ENCODE measurements around the gene SIPA1L3. TPM values are rescaled to one million over a fixed set of nuclear protein-coding genes. Genes with fewer than 3 reads are reported as not detected.

Gene SIPA1L3
- total RNA-seq, 1 donor from 2014 or later = 63.2 TPM

GRCh38 chr19:37977391-37977790, 70.4 kb downstream of the SIPA1L3 start:
- ATAC-seq = no peak
- intact Hi-C loops (cut with DNase I) = no loop called here

GRCh38 chr19:37977992-37978391, 71.0 kb downstream of the SIPA1L3 start:
- TF ChIP-seq CTCF (IDR thresholded peaks at IDR 0.05) = no peak
- intact Hi-C loops (cut with DNase I) = no loop called here
- Histone ChIP-seq H3K27ac (peak overlapping the region; percentile 63), H3K4me3 (no peak overlapping the region), H3K9me3 (no peaks in the 10 kb centered on the region), H3K27me3 (ENCODE audit: low read depth) (no peaks in the 10 kb centered on the region), H3K4me1 (peaks cover 32% of the 10 kb centered on the region), H3K36me3 (no peaks in the 10 kb centered on the region)
- ATAC-seq (no peak), DNase-seq (no peak)

More at GRCh38 chr19:37977391-37977790, 70.4 kb downstream of the SIPA1L3 start:
- peaks cover 28% of the 10 kb centered on the region for H3K4me1 ChIP-seq
- no peaks in the 10 kb centered on the region for H3K36me3 ChIP-seq
- H3K27me3 ChIP-seq (ENCODE audit: low read depth) = no peaks in the 10 kb centered on the region
- no peaks in the 10 kb centered on the region for H3K9me3 ChIP-seq
- H3K4me3 ChIP-seq = no peak overlapping the region
- peak overlapping the region; percentile 46 for H3K27ac ChIP-seq
- no peak for TF ChIP-seq CTCF (IDR thresholded peaks at IDR 0.05)
- peak; percentile 5 for DNase-seq

DNA sequence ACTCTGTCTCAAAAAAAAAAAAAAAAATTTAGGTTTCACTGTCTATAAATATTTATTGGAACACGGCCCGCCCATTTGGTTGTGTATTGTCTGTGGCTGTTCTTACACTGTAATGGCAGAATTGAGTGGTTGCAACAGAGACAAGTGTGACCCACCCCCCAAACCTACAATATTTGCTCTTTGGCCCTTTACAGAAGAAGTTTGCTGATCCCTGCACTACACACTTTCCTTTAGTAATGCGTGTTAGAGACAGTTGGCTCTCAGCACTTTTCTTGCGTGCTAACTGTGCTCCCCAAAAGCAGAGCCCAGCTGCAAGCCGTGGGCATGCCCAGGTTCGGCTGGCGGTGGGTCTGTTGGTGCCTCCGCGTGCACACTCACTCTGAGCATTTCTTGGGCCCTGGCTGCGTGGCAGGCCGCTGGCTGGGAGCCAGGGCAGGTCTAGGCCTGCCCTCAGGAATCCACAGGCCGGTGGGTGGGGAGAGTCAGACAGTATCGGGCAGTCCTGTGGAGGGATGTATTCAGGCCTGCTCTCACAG, 72.6 kb downstream of the SIPA1L3 start:
- no peaks in the 10 kb centered on the region for H3K27me3 ChIP-seq (ENCODE audit: low read depth)
- no peaks in the 10 kb centered on the region for H3K9me3 ChIP-seq
- peaks cover 34% of the 10 kb centered on the region for H3K4me1 ChIP-seq
- peak overlapping the region; percentile 63 for H3K27ac ChIP-seq
- no peak for TF ChIP-seq CTCF (IDR thresholded peaks at IDR 0.05)
- intact Hi-C loops (cut with DNase I) = no loop called here
- ATAC-seq (peak; percentile 60 to 70), DNase-seq (peak; percentile 66)
- H3K4me3 ChIP-seq = no peak overlapping the region
- H3K36me3 ChIP-seq = no peaks in the 10 kb centered on the region

DNA sequence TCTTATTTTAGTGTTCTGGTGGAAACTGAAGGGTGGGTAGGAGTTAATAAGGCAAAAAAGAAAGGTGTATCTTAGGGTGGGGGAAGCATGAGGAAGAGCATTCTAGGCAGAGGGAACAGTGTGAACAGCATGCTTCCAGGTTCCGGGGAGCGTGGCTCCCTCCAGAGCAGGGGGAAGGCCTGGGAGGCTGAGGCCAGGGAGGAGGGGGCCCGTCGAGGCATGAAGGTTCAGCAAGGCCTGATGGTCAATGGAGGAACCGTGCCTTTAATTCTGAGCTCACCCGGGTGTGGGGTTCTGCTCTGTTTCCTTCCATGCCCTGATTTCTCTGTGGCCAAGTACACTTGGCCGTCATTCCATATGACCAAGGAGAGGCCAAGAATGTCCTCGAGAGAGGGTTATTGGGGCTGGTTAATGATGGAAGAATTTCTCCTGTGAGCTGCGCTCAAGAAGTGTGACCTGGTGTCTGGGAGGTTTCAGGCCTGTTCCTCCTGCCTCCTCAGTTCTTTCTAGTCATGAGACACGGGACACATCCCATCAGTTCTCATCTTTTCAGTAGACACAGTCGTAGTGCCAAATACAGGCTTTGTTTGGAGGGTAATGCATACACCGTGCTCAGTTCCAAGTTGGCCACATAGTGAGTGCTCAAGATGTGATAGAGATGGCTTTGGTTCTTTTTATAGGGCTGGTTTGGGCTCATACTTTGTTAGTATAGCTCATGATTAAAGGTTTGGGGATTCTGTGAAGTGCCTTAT, 73.6 kb downstream of the SIPA1L3 start:
- ATAC-seq = peak; percentile 72 to 79
- no peaks in the 10 kb centered on the region for H3K27me3 ChIP-seq (ENCODE audit: low read depth)
- intact Hi-C loops (cut with DNase I) = no loop called here
- H3K4me3 ChIP-seq = no peak overlapping the region
- no peak for DNase-seq
- H3K9me3 ChIP-seq = no peaks in the 10 kb centered on the region
- no peaks in the 10 kb centered on the region for H3K36me3 ChIP-seq
- peaks cover 34% of the 10 kb centered on the region for H3K4me1 ChIP-seq
- no peak for TF ChIP-seq CTCF (IDR thresholded peaks at IDR 0.05)
- H3K27ac ChIP-seq = peak overlapping the region; percentile 63

DNA sequence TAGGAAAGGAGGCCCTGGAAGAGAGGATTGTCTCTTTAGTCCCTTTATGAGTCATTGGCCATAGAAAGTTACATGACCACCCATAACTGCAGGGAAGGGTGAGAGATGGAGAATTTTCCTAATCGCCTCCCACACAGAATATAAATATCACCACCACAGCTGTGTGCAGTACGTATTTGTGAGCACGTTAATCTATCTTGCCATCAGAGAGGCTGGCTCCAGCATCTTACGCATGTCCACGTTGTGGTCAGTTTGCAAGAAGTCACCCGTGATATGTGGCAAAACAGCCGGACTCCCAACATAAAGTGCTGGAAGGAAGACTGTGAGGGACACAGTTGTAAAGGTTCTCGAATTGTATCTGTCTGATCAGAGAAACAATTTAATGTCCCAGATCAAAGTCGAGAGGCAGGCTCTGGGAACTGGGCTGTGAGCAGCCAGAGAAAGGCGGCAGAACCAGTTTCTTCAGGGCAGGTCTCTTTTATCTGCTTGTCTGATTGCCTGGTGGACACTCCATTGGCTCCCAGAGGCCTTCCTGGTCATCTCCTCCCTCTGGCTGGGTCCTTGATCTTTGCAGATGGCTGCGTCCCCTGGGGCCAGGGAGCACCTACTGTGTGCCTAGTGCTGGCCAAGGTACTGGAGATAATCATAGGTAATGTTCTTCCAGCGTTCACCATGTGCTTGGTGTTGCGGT, 74.9 kb downstream of the SIPA1L3 start:
- DNase-seq (no peak), ATAC-seq (peak in 1 of 2 donors; percentile 26)
- intact Hi-C loops (cut with DNase I) = no loop called here
- H3K9me3 ChIP-seq = no peaks in the 10 kb centered on the region
- H3K27me3 ChIP-seq (ENCODE audit: low read depth) = no peaks in the 10 kb centered on the region
- H3K36me3 ChIP-seq = no peaks in the 10 kb centered on the region
- no peak overlapping the region for H3K27ac ChIP-seq
- H3K4me1 ChIP-seq = peaks cover 34% of the 10 kb centered on the region
- TF ChIP-seq CTCF (IDR thresholded peaks at IDR 0.05) = no peak
- no peak overlapping the region for H3K4me3 ChIP-seq
